ENCODE data around the gene ZFAND6. TPM values are rescaled to one million over a fixed set of nuclear protein-coding genes. Genes with fewer than 3 reads are reported as not detected.

ZFAND6 gene
- polyA plus RNA-seq, 1 donor from 2014 or later: 353 TPM

DNA sequence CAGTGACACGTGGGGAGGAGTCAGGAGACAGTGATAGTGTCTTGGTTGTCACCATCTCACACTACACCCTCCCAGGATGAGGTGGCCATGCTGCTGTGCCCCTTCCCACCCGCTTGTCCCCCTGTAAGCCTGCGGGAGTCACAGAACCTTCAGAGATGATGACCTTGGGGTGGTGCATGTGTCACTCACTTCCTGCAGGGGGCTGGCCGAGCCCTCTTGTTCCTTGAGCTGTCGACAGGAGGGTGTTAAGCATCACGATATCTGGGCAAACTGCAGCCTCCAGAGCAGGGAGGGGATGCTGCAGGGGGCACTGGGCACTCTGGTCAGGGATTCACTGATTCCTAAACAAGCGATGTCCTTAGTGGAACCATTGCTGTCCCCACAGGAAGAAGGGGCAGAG, 121.0 kb downstream of the ZFAND6 start:
- Histone ChIP-seq H4K20me1 (ENCODE audit: insufficient read depth) (no peaks in the 10 kb centered on the region), H3K27ac (ENCODE audit: low read length) (no peak overlapping the region), H3K9me2 (ENCODE audit: insufficient read depth, low read length) (no peaks in the 10 kb centered on the region), H3F3A (ENCODE audit: insufficient read depth, low read length, poor library complexity, severe bottlenecking) (no peaks in the 10 kb centered on the region), H3K36me3 (ENCODE audit: insufficient read depth, low read length) (no peaks in the 10 kb centered on the region), H3K27me3 (ENCODE audit: insufficient read depth, low read depth, low read length) (no peaks in the 10 kb centered on the region), H3K4me2 (ENCODE audit: low read length) (no peak overlapping the region), H3K9me3 (ENCODE audit: low read length) (no peaks in the 10 kb centered on the region), H3K4me3 (ENCODE audit: low read length) (no peak overlapping the region), H3K9ac (ENCODE audit: low read length) (no peak overlapping the region), H3K79me2 (replicated peaks; ENCODE audit: insufficient read depth, low read length) (no peaks in the 10 kb centered on the region), H2AFZ (ENCODE audit: low read depth, low read length) (no peak overlapping the region)
- TF ChIP-seq EZH2 (IDR thresholded peaks at IDR 0.05; ENCODE audit: borderline replicate concordance, insufficient read depth, low read length, poor library complexity, severe bottlenecking) (no peak), MXI1 (conservative IDR thresholded peaks at IDR 0.05; ENCODE audit: poor library complexity, severe bottlenecking) (no peak), POLR2AphosphoS5 (IDR thresholded peaks at IDR 0.05) (no peak), TAF1 (IDR thresholded peaks at IDR 0.05; ENCODE audit: low read depth) (no peak), SMC3 (conservative IDR thresholded peaks at IDR 0.05; ENCODE audit: poor library complexity) (no peak), EP300 (conservative IDR thresholded peaks at IDR 0.05; ENCODE audit: poor library complexity, severe bottlenecking) (no peak), RAD21 (conservative IDR thresholded peaks at IDR 0.05) (no peak)
- TF ChIP-seq, protein P1, sequence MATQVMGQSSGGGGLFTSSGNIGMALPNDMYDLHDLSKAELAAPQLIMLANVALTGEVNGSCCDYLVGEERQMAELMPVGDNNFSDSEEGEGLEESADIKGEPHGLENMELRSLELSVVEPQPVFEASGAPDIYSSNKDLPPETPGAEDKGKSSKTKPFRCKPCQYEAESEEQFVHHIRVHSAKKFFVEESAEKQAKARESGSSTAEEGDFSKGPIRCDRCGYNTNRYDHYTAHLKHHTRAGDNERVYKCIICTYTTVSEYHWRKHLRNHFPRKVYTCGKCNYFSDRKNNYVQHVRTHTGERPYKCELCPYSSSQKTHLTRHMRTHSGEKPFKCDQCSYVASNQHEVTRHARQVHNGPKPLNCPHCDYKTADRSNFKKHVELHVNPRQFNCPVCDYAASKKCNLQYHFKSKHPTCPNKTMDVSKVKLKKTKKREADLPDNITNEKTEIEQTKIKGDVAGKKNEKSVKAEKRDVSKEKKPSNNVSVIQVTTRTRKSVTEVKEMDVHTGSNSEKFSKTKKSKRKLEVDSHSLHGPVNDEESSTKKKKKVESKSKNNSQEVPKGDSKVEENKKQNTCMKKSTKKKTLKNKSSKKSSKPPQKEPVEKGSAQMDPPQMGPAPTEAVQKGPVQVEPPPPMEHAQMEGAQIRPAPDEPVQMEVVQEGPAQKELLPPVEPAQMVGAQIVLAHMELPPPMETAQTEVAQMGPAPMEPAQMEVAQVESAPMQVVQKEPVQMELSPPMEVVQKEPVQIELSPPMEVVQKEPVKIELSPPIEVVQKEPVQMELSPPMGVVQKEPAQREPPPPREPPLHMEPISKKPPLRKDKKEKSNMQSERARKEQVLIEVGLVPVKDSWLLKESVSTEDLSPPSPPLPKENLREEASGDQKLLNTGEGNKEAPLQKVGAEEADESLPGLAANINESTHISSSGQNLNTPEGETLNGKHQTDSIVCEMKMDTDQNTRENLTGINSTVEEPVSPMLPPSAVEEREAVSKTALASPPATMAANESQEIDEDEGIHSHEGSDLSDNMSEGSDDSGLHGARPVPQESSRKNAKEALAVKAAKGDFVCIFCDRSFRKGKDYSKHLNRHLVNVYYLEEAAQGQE (IDR thresholded peaks at IDR 0.05; ENCODE audit: borderline replicate concordance): no peak
- TF ChIP-seq, protein P2, sequence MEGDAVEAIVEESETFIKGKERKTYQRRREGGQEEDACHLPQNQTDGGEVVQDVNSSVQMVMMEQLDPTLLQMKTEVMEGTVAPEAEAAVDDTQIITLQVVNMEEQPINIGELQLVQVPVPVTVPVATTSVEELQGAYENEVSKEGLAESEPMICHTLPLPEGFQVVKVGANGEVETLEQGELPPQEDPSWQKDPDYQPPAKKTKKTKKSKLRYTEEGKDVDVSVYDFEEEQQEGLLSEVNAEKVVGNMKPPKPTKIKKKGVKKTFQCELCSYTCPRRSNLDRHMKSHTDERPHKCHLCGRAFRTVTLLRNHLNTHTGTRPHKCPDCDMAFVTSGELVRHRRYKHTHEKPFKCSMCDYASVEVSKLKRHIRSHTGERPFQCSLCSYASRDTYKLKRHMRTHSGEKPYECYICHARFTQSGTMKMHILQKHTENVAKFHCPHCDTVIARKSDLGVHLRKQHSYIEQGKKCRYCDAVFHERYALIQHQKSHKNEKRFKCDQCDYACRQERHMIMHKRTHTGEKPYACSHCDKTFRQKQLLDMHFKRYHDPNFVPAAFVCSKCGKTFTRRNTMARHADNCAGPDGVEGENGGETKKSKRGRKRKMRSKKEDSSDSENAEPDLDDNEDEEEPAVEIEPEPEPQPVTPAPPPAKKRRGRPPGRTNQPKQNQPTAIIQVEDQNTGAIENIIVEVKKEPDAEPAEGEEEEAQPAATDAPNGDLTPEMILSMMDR (IDR thresholded peaks at IDR 0.05; ENCODE audit: poor library complexity, severe bottlenecking): no peak

DNA sequence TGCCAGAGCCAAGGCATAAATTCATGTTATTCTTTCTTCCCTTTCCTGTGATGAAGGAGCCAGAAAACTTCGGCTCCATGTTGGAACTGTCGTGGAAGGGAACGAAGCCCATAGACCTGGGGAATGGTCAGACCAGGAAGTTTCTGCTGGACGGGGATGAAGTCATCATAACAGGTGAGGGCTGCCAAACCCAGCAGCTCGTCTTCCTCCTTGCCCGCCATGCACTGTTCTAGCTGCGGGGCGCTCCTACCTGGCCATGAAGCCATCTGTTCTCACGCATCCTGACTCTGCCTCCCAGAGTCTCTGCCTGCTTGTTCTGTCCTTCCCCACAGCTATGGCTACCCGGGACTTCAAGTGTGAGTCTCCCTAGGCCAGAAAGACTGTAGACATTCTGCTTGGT, 121.5 kb downstream of the ZFAND6 start:
- no peak overlapping the region for H2AFZ ChIP-seq (ENCODE audit: low read depth, low read length)
- no peaks in the 10 kb centered on the region for H3K36me3 ChIP-seq (ENCODE audit: insufficient read depth, low read length)
- H3K27me3 ChIP-seq (ENCODE audit: insufficient read depth, low read depth, low read length): no peaks in the 10 kb centered on the region
- no peaks in the 10 kb centered on the region for H3K9me2 ChIP-seq (ENCODE audit: insufficient read depth, low read length)
- TF ChIP-seq SMC3 (conservative IDR thresholded peaks at IDR 0.05; ENCODE audit: poor library complexity) (no peak), MXI1 (conservative IDR thresholded peaks at IDR 0.05; ENCODE audit: poor library complexity, severe bottlenecking) (no peak)
- TF ChIP-seq, protein P2 (IDR thresholded peaks at IDR 0.05; ENCODE audit: poor library complexity, severe bottlenecking): no peak
- TF ChIP-seq, protein P1 (IDR thresholded peaks at IDR 0.05; ENCODE audit: borderline replicate concordance): no peak
- no peaks in the 10 kb centered on the region for H3K79me2 ChIP-seq (replicated peaks; ENCODE audit: insufficient read depth, low read length)
- H3K9ac ChIP-seq (ENCODE audit: low read length): no peak overlapping the region
- no peak overlapping the region for H3K27ac ChIP-seq (ENCODE audit: low read length)
- no peaks in the 10 kb centered on the region for H4K20me1 ChIP-seq (ENCODE audit: insufficient read depth)
- H3K4me2 ChIP-seq (ENCODE audit: low read length): no peak overlapping the region
- no peak overlapping the region for H3K4me3 ChIP-seq (ENCODE audit: low read length)
- H3K9me3 ChIP-seq (ENCODE audit: low read length): no peaks in the 10 kb centered on the region
- H3F3A ChIP-seq (ENCODE audit: insufficient read depth, low read length, poor library complexity, severe bottlenecking): no peaks in the 10 kb centered on the region
